Testis (tissue), 3 donors: ENCODE data around the gene RNF123. TPM values are rescaled to one million over a fixed set of nuclear protein-coding genes. Genes with fewer than 3 reads are reported as not detected.

Experiments
- DNase-seq: peaks from one replicate; pipeline ENCODE4 v3.0.0-alpha.2; 2019
- H3K27ac ChIP-seq, 2 donors: fragments of 200-600 bp; sonication (generic); one replicate each; pipeline ENCODE4 v1.5.1; 2019
- H3K27me3 ChIP-seq: fragments of 200-600 bp; sonication (generic); one replicate; pipeline ENCODE4 v1.5.1; 2019
- H3K36me3 ChIP-seq: fragments of 200-600 bp; sonication (generic); one replicate; pipeline ENCODE4 v1.5.1; 2017; ENCODE audit warnings: low read depth; ENCODE audit errors: missing control alignments
- H3K4me1 ChIP-seq: fragments of 200-600 bp; sonication (generic); one replicate; pipeline ENCODE4 v1.5.1; 2019
- H3K4me3 ChIP-seq, 2 donors: fragments of 200-600 bp; sonication (generic); one replicate each; pipeline ENCODE4 v1.5.1; 2017 to 2019
- H3K9me3 ChIP-seq: fragments of 200-600 bp; sonication (generic); one replicate; pipeline ENCODE4 v1.5.1; 2017
- CTCF ChIP-seq, 3 experiments: fragments of 450-650 bp in 2 of 3; fragments of 200-600 bp in 1 of 3; sonication (generic) in 1 of 3; IDR thresholded peaks; one replicate each; pipeline ENCODE4 v1.5.1; 2016 to 2019; ENCODE audit warnings: antibody characterized with exemption in 3 of 3, mild to moderate bottlenecking in 2 of 3, moderate library complexity in 1 of 3
- POLR2A ChIP-seq: fragments of 450-650 bp; IDR thresholded peaks from one replicate; pipeline ENCODE4 v1.6.1; 2017; ENCODE audit warnings: antibody characterized with exemption, mild to moderate bottlenecking, moderate library complexity
- WGBS, 2 donors: methylation state at CpG; one replicate each; pipeline ENCODE4 v1.1.5; 2018; 5-methylcytosine and 5-hydroxymethylcytosine counted together
- intact Hi-C: fragments of 100-400 bp; cut with DNase I; formaldehyde crosslinking; loops from one replicate; pipeline ENCODE4 v1.15.1; 2023; ENCODE audit warnings: low total_unique reads
- polyA plus RNA-seq: library from polyadenylated mRNA; stranded (reverse); fragments of 350-450 nt; fragmentation: Illumina TruSeq; extraction: RNeasy Lipid Tissue Mini Kit (QIAGEN cat#74804); gene quantifications from one replicate; pipeline ENCODE4 v1.2.3, GENCODE V29; 2014; ENCODE audit warnings: low read depth, low replicate concordance; ENCODE audit not compliant: insufficient read depth
- total RNA-seq, 2 donors: library from RNA; depleted of rRNA; stranded (reverse); fragments of >200 nt; gene quantifications; one replicate each; pipeline ENCODE4 v1.2.3, GENCODE V29; 2016

Gene RNF123
- total and polyA plus RNA-seq, 3 donors from 2014 or later: 54.7 to 79.7 (median 72.4) TPM

GRCh38 chr3:49705390-49705960 is 16.1 kb downstream of the RNF123 start:
- Histone ChIP-seq H3K36me3 (no peaks in the 10 kb centered on the region), H3K9me3 (no peaks in the 10 kb centered on the region), H3K4me1 (no peaks in the 10 kb centered on the region), H3K27ac (no peak overlapping the region), H3K27me3 (no peaks in the 10 kb centered on the region), H3K4me3 (no peak overlapping the region)
- WGBS, 2 donors: 85 to 89% methylated on average over 4 to 15 of the region's 17 CpGs
- TF ChIP-seq POLR2A (no peak), CTCF (IDR thresholded peaks at IDR 0.05) (no peak)
- DNase-seq: no peak
- intact Hi-C loops: no loop called here

GRCh38 chr3:49706456-49707112 is 17.2 kb downstream of the RNF123 start:
- no peak overlapping the region for H3K27ac ChIP-seq
- no peaks in the 10 kb centered on the region for H3K9me3 ChIP-seq
- DNase-seq: no peak
- no peak overlapping the region for H3K4me3 ChIP-seq
- H3K27me3 ChIP-seq: no peaks in the 10 kb centered on the region
- no peaks in the 10 kb centered on the region for H3K4me1 ChIP-seq
- intact Hi-C loops: no loop called here
- TF ChIP-seq CTCF (IDR thresholded peaks at IDR 0.05): no peak
- no peak for TF ChIP-seq POLR2A
- no peaks in the 10 kb centered on the region for H3K36me3 ChIP-seq
- WGBS, 2 donors: 79 to 91% methylated on average over 6 to 8 of the region's 9 CpGs

- no peak for DNase-seq
- WGBS, 2 donors: 78 to 80% methylated on average over 4 of the region's 4 CpGs
Measured at GRCh38 chr3:49707113-49707480, 17.7 kb downstream of the RNF123 start.

GRCh38 chr3:49709852-49710251 is 20.5 kb downstream of the RNF123 start:
- no peak for DNase-seq
- 93 to 98% methylated on average over 8 of the region's 8 CpGs for WGBS, 2 donors
- no peaks in the 10 kb centered on the region for H3K4me1 ChIP-seq
- H3K27ac ChIP-seq: no peak overlapping the region
- H3K36me3 ChIP-seq: no peaks in the 10 kb centered on the region
- intact Hi-C loops: no loop called here
- H3K9me3 ChIP-seq: no peaks in the 10 kb centered on the region
- TF ChIP-seq POLR2A: no peak
- no peak for TF ChIP-seq CTCF (IDR thresholded peaks at IDR 0.05)
- H3K27me3 ChIP-seq: no peaks in the 10 kb centered on the region
- no peak overlapping the region for H3K4me3 ChIP-seq

More at GRCh38 chr3:49707113-49707480, 17.7 kb downstream of the RNF123 start:
- H3K36me3 ChIP-seq: no peaks in the 10 kb centered on the region
- H3K27ac ChIP-seq: no peak overlapping the region
- H3K4me1 ChIP-seq: no peaks in the 10 kb centered on the region
- TF ChIP-seq POLR2A: no peak
- TF ChIP-seq CTCF (IDR thresholded peaks at IDR 0.05): no peak
- no peak overlapping the region for H3K4me3 ChIP-seq
- intact Hi-C loops: no loop called here
- H3K9me3 ChIP-seq: no peaks in the 10 kb centered on the region
- H3K27me3 ChIP-seq: no peaks in the 10 kb centered on the region

- no peaks in the 10 kb centered on the region for H3K4me1 ChIP-seq
- DNase-seq: no peak
- H3K4me3 ChIP-seq: no peak overlapping the region
- no peaks in the 10 kb centered on the region for H3K9me3 ChIP-seq
- TF ChIP-seq CTCF (IDR thresholded peaks at IDR 0.05) (no peak), POLR2A (no peak)
- H3K27me3 ChIP-seq: no peaks in the 10 kb centered on the region
- 95 to 100% methylated on average over 4 to 5 of the region's 5 CpGs for WGBS, 2 donors
- no peak overlapping the region for H3K27ac ChIP-seq
- intact Hi-C loops: no loop called here
- no peaks in the 10 kb centered on the region for H3K36me3 ChIP-seq
Measured at GRCh38 chr3:49711489-49711888, 22.1 kb downstream of the RNF123 start.
